K562 (cell line): ENCODE data around the gene MAP3K7CL.

Source experiments
- CHD1 ChIP-seq: fragments of 200-600 bp; sonication (generic); IDR thresholded peaks from one replicate; pipeline ENCODE4 v1.6.1; 2012; ENCODE audit warnings: mild to moderate bottlenecking, moderate library complexity, low read length, inconsistent platforms
- POLR2AphosphoS5 ChIP-seq: IDR thresholded peaks from 2 replicates; pipeline ENCODE4 v1.6.1; 2011; ENCODE audit warnings: mild to moderate bottlenecking, low read depth, low read length, moderate library complexity; ENCODE audit not compliant: control insufficient read depth, insufficient read depth
- SETDB1 ChIP-seq: IDR thresholded peaks from one replicate; pipeline ENCODE4 v1.6.1; 2012; ENCODE audit warnings: low read length, control low read depth, inconsistent platforms
- YBX1 ChIP-seq: fragments of 450-650 bp; IDR thresholded peaks from 2 replicates; pipeline ENCODE4 v1.7.1; 2016; ENCODE audit warnings: mild to moderate bottlenecking
- TF ChIP-seq, protein P1 (sequence below), 3 experiments: IDR thresholded peaks in 2 of 3; conservative IDR thresholded peaks in 1 of 3; 2 replicates each; pipeline ENCODE4 v1.5.1; 2011 to 2012; ENCODE audit warnings: low read length in 3 of 3, mild to moderate bottlenecking in 3 of 3, control low read depth in 2 of 3, improper control_type of control experiment in 1 of 3, inconsistent platforms in 1 of 3, low read depth in 1 of 3, mixed read lengths in 1 of 3, moderate library complexity in 1 of 3; ENCODE audit not compliant: insufficient read depth in 2 of 3

- TF ChIP-seq CHD1, result no peak
- TF ChIP-seq, protein P1, sequence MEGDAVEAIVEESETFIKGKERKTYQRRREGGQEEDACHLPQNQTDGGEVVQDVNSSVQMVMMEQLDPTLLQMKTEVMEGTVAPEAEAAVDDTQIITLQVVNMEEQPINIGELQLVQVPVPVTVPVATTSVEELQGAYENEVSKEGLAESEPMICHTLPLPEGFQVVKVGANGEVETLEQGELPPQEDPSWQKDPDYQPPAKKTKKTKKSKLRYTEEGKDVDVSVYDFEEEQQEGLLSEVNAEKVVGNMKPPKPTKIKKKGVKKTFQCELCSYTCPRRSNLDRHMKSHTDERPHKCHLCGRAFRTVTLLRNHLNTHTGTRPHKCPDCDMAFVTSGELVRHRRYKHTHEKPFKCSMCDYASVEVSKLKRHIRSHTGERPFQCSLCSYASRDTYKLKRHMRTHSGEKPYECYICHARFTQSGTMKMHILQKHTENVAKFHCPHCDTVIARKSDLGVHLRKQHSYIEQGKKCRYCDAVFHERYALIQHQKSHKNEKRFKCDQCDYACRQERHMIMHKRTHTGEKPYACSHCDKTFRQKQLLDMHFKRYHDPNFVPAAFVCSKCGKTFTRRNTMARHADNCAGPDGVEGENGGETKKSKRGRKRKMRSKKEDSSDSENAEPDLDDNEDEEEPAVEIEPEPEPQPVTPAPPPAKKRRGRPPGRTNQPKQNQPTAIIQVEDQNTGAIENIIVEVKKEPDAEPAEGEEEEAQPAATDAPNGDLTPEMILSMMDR (IDR thresholded peaks at IDR 0.05 in 2 of 3, conservative IDR thresholded peaks at IDR 0.05 in 1 of 3; ENCODE audit: insufficient read depth in 2 of 3, low read depth in 1 of 3, low read length in 3 of 3), result no peak
- TF ChIP-seq SETDB1, result no peak
- no peak for TF ChIP-seq YBX1
- no peak for TF ChIP-seq POLR2AphosphoS5
Measured at GRCh38 chr21:29179503-29179902, 49.1 kb downstream of the MAP3K7CL start.
